Activated CD8-positive, alpha-beta T cell treated with anti-CD3 and anti-CD28 coated beads for 36 hours (primary cell): ENCODE data around the gene ZBTB5. TPM values are rescaled to one million over a fixed set of nuclear protein-coding genes. Genes with fewer than 3 reads are reported as not detected.
A peak's percentile ranks its signal among the peaks of the same experiment; 100 is the strongest.

ENCODE experiments used
- ATAC-seq: fragments of 200-7000 bp; cut with Tn5 transposase; one replicate; pipeline ENCODE4 v1.10.0; 2021; ENCODE audit warnings: mild to moderate bottlenecking, moderate library complexity
- CTCF ChIA-PET: fragments of 350-600 bp; sonication (Branson Sonifier 250); formaldehyde crosslinking; loops from one replicate; lab custom pipeline; 2021; ENCODE audit warnings: antibody characterized with exemption; lab: Charles Lee
- POLR2A ChIA-PET: fragments of 350-600 bp; sonication (Branson Sonifier 250); formaldehyde crosslinking; loops from one replicate; lab custom pipeline; 2021; ENCODE audit warnings: antibody characterized with exemption; lab: Charles Lee
- DNase-seq: peaks from one replicate; pipeline ENCODE4 v3.0.0-alpha.2; 2020
- H3K27ac Mint-ChIP-seq: one replicate; pipeline ENCODE4 v1.8.0; 2021; ENCODE audit warnings: mild to moderate bottlenecking, mixed read lengths
- H3K27me3 Mint-ChIP-seq: one replicate; pipeline ENCODE4 v1.8.0; 2021; ENCODE audit warnings: mixed read lengths
- H3K36me3 Mint-ChIP-seq: one replicate; pipeline ENCODE4 v1.8.0; 2021; ENCODE audit warnings: low read depth, mixed read lengths
- H3K4me1 Mint-ChIP-seq: one replicate; pipeline ENCODE4 v1.8.0; 2021; ENCODE audit warnings: low read depth, mixed read lengths
- H3K4me3 Mint-ChIP-seq: one replicate; pipeline ENCODE4 v1.8.0; 2021; ENCODE audit warnings: mild to moderate bottlenecking, moderate library complexity, mixed read lengths
- H3K9me3 Mint-ChIP-seq: one replicate; pipeline ENCODE4 v1.8.0; 2021; ENCODE audit warnings: mixed read lengths
- CTCF ChIP-seq: fragments of 200-600 bp; IDR thresholded peaks from one replicate; pipeline ENCODE4 v1.8.0; 2022; ENCODE audit warnings: antibody characterized with exemption, mild to moderate bottlenecking
- intact Hi-C: fragments of 100-400 bp; cut with micrococcal nuclease; formaldehyde crosslinking; loops from one replicate; pipeline ENCODE4 v1.10.0; 2022
- total RNA-seq, 2 experiments: library from RNA; stranded (reverse); gene quantifications; one replicate each; pipeline ENCODE4 v1.2.3, GENCODE V29; 2021

The ZBTB5 gene
- total RNA-seq, 2 experiments from 2014 or later: 8.6 to 8.8 TPM

GRCh38 chr9:37437010-37437409, 28.2 kb downstream of the ZBTB5 start:
- Mint-ChIP-seq H3K4me1 (peaks cover 3% of the 10 kb centered on the region), H3K36me3 (peaks cover 43% of the 10 kb centered on the region), H3K9me3 (no peaks in the 10 kb centered on the region), H3K27ac (no peak overlapping the region), H3K27me3 (no peaks in the 10 kb centered on the region), H3K4me3 (no peak overlapping the region)
- ATAC-seq: no peak
- POLR2A ChIA-PET: interaction anchor here (0.8 kb wide), 1 partner anchor 12 kb away, joined by 3 read pairs; no protein-coding TSS in a partner anchor
- intact Hi-C loops: no loop called here
- TF ChIP-seq CTCF: no peak
- DNase-seq: no peak
- CTCF ChIA-PET: no interaction called here

GRCh38 chr9:37436540-37436939, 28.7 kb downstream of the ZBTB5 start:
- no peak for TF ChIP-seq CTCF

GRCh38 chr9:37433867-37434371, 31.3 kb downstream of the ZBTB5 start:
- intact Hi-C loops: no loop called here
- Mint-ChIP-seq H3K27ac (no peak overlapping the region), H3K9me3 (no peaks in the 10 kb centered on the region), H3K27me3 (no peaks in the 10 kb centered on the region), H3K36me3 (peaks cover 31% of the 10 kb centered on the region), H3K4me3 (no peak overlapping the region), H3K4me1 (peaks cover 3% of the 10 kb centered on the region)
- TF ChIP-seq CTCF: no peak
- ChIA-PET CTCF (no interaction called here), POLR2A (interaction anchor here (1.2 kb wide), 1 partner anchor 52 kb away, joined by 4 read pairs; the partner anchor contains the start of gene POLR1E)
- DNase-seq: no peak
- ATAC-seq: no peak

More at GRCh38 chr9:37436540-37436939, 28.7 kb downstream of the ZBTB5 start:
- ChIA-PET CTCF (interaction anchor here (1.1 kb wide), 1 partner anchor 22 kb away, joined by 3 read pairs; no protein-coding TSS in a partner anchor), POLR2A (interaction anchor here (0.8 kb wide), 1 partner anchor 12 kb away, joined by 3 read pairs; no protein-coding TSS in a partner anchor)
- intact Hi-C loops: no loop called here
- Mint-ChIP-seq H3K4me3 (no peak overlapping the region), H3K4me1 (peaks cover 3% of the 10 kb centered on the region), H3K27ac (no peak overlapping the region), H3K27me3 (no peaks in the 10 kb centered on the region), H3K36me3 (peaks cover 39% of the 10 kb centered on the region), H3K9me3 (no peaks in the 10 kb centered on the region)
- ATAC-seq (no peak), DNase-seq (no peak)

GRCh38 chr9:37432020-37432419, 33.2 kb downstream of the ZBTB5 start:
- no peaks in the 10 kb centered on the region for H3K27me3 Mint-ChIP-seq
- DNase-seq (no peak), ATAC-seq (no peak)
- no peaks in the 10 kb centered on the region for H3K9me3 Mint-ChIP-seq
- peaks cover 29% of the 10 kb centered on the region for H3K36me3 Mint-ChIP-seq
- no peak for TF ChIP-seq CTCF
- CTCF ChIA-PET: no interaction called here
- no peak overlapping the region for H3K27ac Mint-ChIP-seq
- POLR2A ChIA-PET: no interaction called here
- H3K4me1 Mint-ChIP-seq: peaks cover 3% of the 10 kb centered on the region
- no peak overlapping the region for H3K4me3 Mint-ChIP-seq
- intact Hi-C loops: no loop called here

GRCh38 chr9:37430841-37431597, 34.2 kb downstream of the ZBTB5 start:
- Mint-ChIP-seq H3K9me3 (no peaks in the 10 kb centered on the region), H3K4me3 (no peak overlapping the region), H3K27ac (no peak overlapping the region), H3K4me1 (peaks cover 8% of the 10 kb centered on the region), H3K36me3 (peaks cover 31% of the 10 kb centered on the region), H3K27me3 (no peaks in the 10 kb centered on the region)
- ChIA-PET POLR2A (no interaction called here), CTCF (no interaction called here)
- DNase-seq (no peak), ATAC-seq (peak; percentile 27)
- intact Hi-C loops: no loop called here
- no peak for TF ChIP-seq CTCF
